GM23248 (cell line): ENCODE data around the gene CEP152.

Source experiments
- EZH2 ChIP-seq: fragments of 200-600 bp; sonication (generic); IDR thresholded peaks from 2 replicates; pipeline ENCODE4 v1.6.1; 2018; ENCODE audit warnings: antibody characterized with exemption, mild to moderate bottlenecking; ENCODE audit not compliant: insufficient read depth, poor library complexity, severe bottlenecking
- EZH2phosphoT487 ChIP-seq: fragments of 200-600 bp; sonication (generic); IDR thresholded peaks from 2 replicates; pipeline ENCODE4 v1.6.1; 2018; ENCODE audit warnings: antibody characterized with exemption, moderate library complexity, mild to moderate bottlenecking, low read depth; ENCODE audit not compliant: insufficient read depth

DNA sequence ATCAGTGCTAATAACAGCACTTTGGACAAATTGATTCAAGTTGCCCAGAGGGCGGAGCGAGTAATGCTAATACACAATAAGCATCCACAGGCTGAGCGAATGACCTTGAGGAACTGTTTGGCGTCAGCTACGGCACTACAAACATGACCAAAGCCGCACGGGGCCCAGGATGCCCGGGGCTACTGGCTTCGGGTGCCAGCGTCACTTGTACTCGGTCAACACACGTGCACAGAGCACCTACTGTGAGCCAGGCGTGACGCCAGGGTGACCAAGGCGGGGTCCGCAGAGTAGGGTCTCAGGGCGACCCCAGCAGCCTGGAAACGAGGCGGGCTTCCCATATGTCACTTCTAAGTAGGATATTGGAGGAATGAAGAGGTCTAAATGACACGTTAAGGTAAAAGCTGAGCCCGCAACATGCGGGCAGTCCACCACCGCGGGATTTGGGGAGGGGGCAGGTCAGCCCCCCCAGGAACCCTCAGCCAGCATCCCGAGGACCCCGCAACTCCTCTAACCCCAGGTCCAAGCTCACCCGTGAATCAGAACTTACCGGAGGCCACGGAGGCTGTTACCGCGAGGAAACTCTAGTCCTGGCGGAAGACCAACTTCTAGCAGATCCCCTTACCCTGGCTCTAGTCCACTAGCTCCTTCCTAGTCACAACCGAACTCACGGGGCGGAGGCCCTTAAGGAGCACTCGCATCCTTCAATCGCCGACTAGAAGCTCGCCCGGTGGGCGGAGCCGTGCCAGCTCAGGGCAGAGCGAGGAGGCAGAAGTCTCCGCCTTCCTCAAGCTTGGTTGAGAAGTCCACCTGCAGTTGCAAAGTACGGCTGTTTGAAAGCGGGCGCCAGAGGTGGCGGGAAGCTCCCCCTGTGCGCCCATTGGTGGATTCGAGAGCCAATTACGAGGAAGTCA, at the start of gene CEP152:
- TF ChIP-seq EZH2 = no peak
- no peak for TF ChIP-seq EZH2phosphoT487
